OCI-LY7 (cell line): ENCODE measurements around the gene PRF1. TPM values are rescaled to one million over a fixed set of nuclear protein-coding genes. Genes with fewer than 3 reads are reported as not detected.
A peak's percentile ranks its signal among the peaks of the same experiment; 100 is the strongest.

Source experiments
- BruUV-seq: library from RNA; stranded (reverse); fragments of 400-500 nt; replicated peaks from 2 replicates; lab custom pipeline; 2021; lab: Mats Ljungman, UMichigan
- CTCF ChIA-PET: fragments of 300-600 bp; sonication (Branson Sonifier 250); formaldehyde crosslinking; loops from one replicate; lab custom pipeline; 2022; ENCODE audit warnings: antibody characterized with exemption; ENCODE audit not compliant: unreplicated experiment; lab: Charles Lee
- POLR2A ChIA-PET: fragments of 300-600 bp; sonication (Branson Sonifier 250); formaldehyde crosslinking; loops from one replicate; lab custom pipeline; 2022; ENCODE audit warnings: antibody characterized with exemption; lab: Charles Lee
- DNase-seq: peaks from one replicate; pipeline ENCODE4 v3.0.0-alpha.2; 2015; ENCODE audit warnings: low spot score
- H2AFZ ChIP-seq: fragments of 200-600 bp; sonication (generic), shearing (Covaris generic); 2 replicates; pipeline ENCODE4 v1.6.1; 2014; ENCODE audit warnings: mild to moderate bottlenecking, antibody characterized with exemption, low read length, moderate library complexity
- H3K27ac ChIP-seq: fragments of 200-600 bp; sonication (generic); 2 replicates; pipeline ENCODE4 v1.5.1; 2014; ENCODE audit warnings: mixed run types, low read depth, mild to moderate bottlenecking, moderate library complexity, low read length, inconsistent platforms; ENCODE audit not compliant: poor library complexity, severe bottlenecking
- H3K36me3 ChIP-seq: fragments of 200-600 bp; sonication (generic); 2 replicates; pipeline ENCODE4 v1.6.1; 2014; ENCODE audit warnings: mild to moderate bottlenecking, antibody characterized with exemption, low read length, moderate library complexity, mixed read lengths; ENCODE audit not compliant: insufficient read depth
- H3K4me1 ChIP-seq: fragments of 200-600 bp; sonication (generic); 2 replicates; pipeline ENCODE4 v1.5.1; 2014; ENCODE audit warnings: mild to moderate bottlenecking, low read length; ENCODE audit not compliant: insufficient read depth, poor library complexity, severe bottlenecking
- H3K4me2 ChIP-seq: fragments of 200-600 bp; sonication (generic); 2 replicates; pipeline ENCODE4 v1.6.1; 2014; ENCODE audit warnings: mild to moderate bottlenecking, low read length
- H3K4me3 ChIP-seq: fragments of 200-600 bp; sonication (generic); 2 replicates; pipeline ENCODE4 v1.5.1; 2014; ENCODE audit warnings: mild to moderate bottlenecking, low read depth, low read length; ENCODE audit not compliant: poor library complexity, severe bottlenecking
- H3K79me2 ChIP-seq: fragments of 200-600 bp; sonication (generic); 2 replicates; pipeline ENCODE4 v1.6.1; 2016; ENCODE audit warnings: low read depth, mild to moderate bottlenecking, low read length, moderate library complexity, mixed read lengths; ENCODE audit not compliant: insufficient read depth
- H3K9me2 ChIP-seq: fragments of 200-600 bp; sonication (generic); 2 replicates; pipeline ENCODE4 v1.6.1; 2016; ENCODE audit warnings: mild to moderate bottlenecking, low read length, mixed read lengths; ENCODE audit not compliant: insufficient read depth
- H3K9me3 ChIP-seq: fragments of 200-600 bp; sonication (generic); 2 replicates; pipeline ENCODE4 v1.6.1; 2014; ENCODE audit warnings: mild to moderate bottlenecking, mixed run types, low read length, mixed read lengths
- H4K20me1 ChIP-seq: fragments of 200-600 bp; sonication (generic); 2 replicates; pipeline ENCODE4 v1.6.1; 2014; ENCODE audit warnings: mild to moderate bottlenecking, antibody characterized with exemption, low read length, moderate library complexity, mixed read lengths; ENCODE audit not compliant: insufficient read depth
- CTCF ChIP-seq: fragments of 200-600 bp; sonication (generic); conservative IDR thresholded peaks from 2 replicates; pipeline ENCODE4 v1.5.1; 2014; ENCODE audit warnings: mild to moderate bottlenecking, antibody characterized with exemption, low read length, moderate library complexity, mixed read lengths
- EZH2phosphoT487 ChIP-seq: fragments of 200-600 bp; sonication (generic); IDR thresholded peaks from 2 replicates; pipeline ENCODE4 v1.6.1; 2018; ENCODE audit warnings: low read depth, borderline replicate concordance, mild to moderate bottlenecking, mixed run types, antibody characterized with exemption, low read length, moderate library complexity, mixed read lengths
- intact Hi-C: fragments of 100-400 bp; cut with micrococcal nuclease; formaldehyde crosslinking; loops from one replicate; pipeline ENCODE4 v1.10.0; 2022; ENCODE audit not compliant: unreplicated experiment
- total RNA-seq, 2 experiments: library from RNA; depleted of rRNA in 1 of 2; stranded (reverse); fragments of >200 nt in 1 of 2; shearing (Covaris generic) in 1 of 2; gene quantifications; 2 replicates each; pipeline ENCODE4 v1.2.3, GENCODE V29; 2014 to 2022

Gene PRF1
- total RNA-seq, 2 experiments from 2014 or later: 5.8 to 7.0 TPM

GRCh38 chr10:70584366-70584765, 18.2 kb downstream of the PRF1 start:
- DNase-seq: peak; percentile 59
- intact Hi-C loops: no loop called here
- Histone ChIP-seq H3K9me3 (no peaks in the 10 kb centered on the region), H3K36me3 (no peaks in the 10 kb centered on the region), H3K4me1 (peaks cover 70% of the 10 kb centered on the region), H3K4me2 (peak overlapping the region; percentile 56), H3K79me2 (no peaks in the 10 kb centered on the region), H3K4me3 (peak overlapping the region; percentile 6), H3K9me2 (no peaks in the 10 kb centered on the region), H4K20me1 (no peaks in the 10 kb centered on the region), H2AFZ (peak overlapping the region; percentile 53; the same call in 1 of the 2 replicates), H3K27ac (peak overlapping the region; percentile 2)
- ChIA-PET CTCF (interaction anchor here (2.4 kb wide), 1 partner anchor 23 kb away, joined by 7 read pairs; no protein-coding TSS in a partner anchor), POLR2A (interaction anchor here (0.9 to 1.7 kb wide), 2 partner anchors 17 to 32 kb away, joined by 3 to 5 read pairs; no protein-coding TSS in a partner anchor)
- no TSS peak for BruUV-seq
- no peak for TF ChIP-seq CTCF
- TF ChIP-seq EZH2phosphoT487: no peak

GRCh38 chr10:70583669-70584037, 18.9 kb downstream of the PRF1 start:
- Histone ChIP-seq H3K9me2 (no peaks in the 10 kb centered on the region), H4K20me1 (no peaks in the 10 kb centered on the region), H3K4me3 (no peak overlapping the region), H3K4me2 (peak overlapping the region; percentile 56), H3K79me2 (no peaks in the 10 kb centered on the region), H3K9me3 (no peaks in the 10 kb centered on the region), H3K36me3 (no peaks in the 10 kb centered on the region), H3K4me1 (peaks cover 70% of the 10 kb centered on the region), H2AFZ (no peak overlapping the region; the same call in 1 of the 2 replicates), H3K27ac (no peak overlapping the region)
- ChIA-PET POLR2A (interaction anchor here (0.6 to 1.7 kb wide), 3 partner anchors 9 to 1623 kb away, joined by 3 to 5 read pairs (median 4); no protein-coding TSS in a partner anchor), CTCF (no interaction called here)
- intact Hi-C loops: no loop called here
- DNase-seq: no peak
- no TSS peak for BruUV-seq
- TF ChIP-seq CTCF (no peak), EZH2phosphoT487 (no peak)
